ENCODE results near the gene SLC17A9. TPM values are rescaled to one million over a fixed set of nuclear protein-coding genes. Genes with fewer than 3 reads are reported as not detected.

The SLC17A9 gene
- total and polyA plus RNA-seq, 2 donors (not counting 1 experiment from before 2014, with no cell fraction given), result 33.0 to 141 TPM

DNA sequence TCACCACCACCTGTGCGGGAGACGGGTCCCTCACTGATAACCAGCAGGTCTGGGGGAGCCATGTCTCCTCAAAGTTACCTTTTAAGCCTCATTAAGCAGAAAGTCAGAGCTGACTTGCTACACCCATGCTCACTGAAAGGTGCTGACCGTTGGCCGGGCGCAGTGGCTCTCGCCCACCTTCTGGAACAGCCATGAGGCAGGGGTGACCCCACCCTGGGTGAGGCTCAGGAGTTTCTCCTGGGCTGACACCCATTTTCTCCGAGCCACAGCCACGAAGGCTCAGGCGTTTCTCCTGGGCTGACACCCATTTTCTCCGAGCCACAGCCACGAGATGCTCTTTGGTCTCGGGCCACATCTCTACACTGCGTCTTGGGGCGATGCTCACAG lies 44.1 kb downstream of the SLC17A9 start:
- Histone ChIP-seq H3K4me3 (ENCODE audit: control extremely low read depth in 1 of 5, extremely low read depth in 1 of 5, insufficient read depth in 1 of 5, low read depth in 2 of 5, low read length in 4 of 5) (no peak overlapping the region), H3K9ac (ENCODE audit: low read length) (no peak overlapping the region), H3K4me2 (replicated peaks; ENCODE audit: low read depth, low read length, poor library complexity, severe bottlenecking) (no peak overlapping the region), H3K36me3 (replicated peaks in 1 of 2; ENCODE audit: control extremely low read depth in 1 of 2, control insufficient read depth in 1 of 2, extremely low read depth in 1 of 2, insufficient read depth in 2 of 2, low read length in 1 of 2) (no peaks in the 10 kb centered on the region), H3K9me3 (ENCODE audit: control extremely low read depth in 1 of 3, control insufficient read depth in 2 of 3, insufficient read depth in 1 of 3, low read length in 2 of 3) (no peaks in the 10 kb centered on the region), H3K27me3 (replicated peaks in 1 of 4; ENCODE audit: control extremely low read depth in 1 of 4, control insufficient read depth in 3 of 4, insufficient read depth in 4 of 4, low read length in 3 of 4) (peaks cover 0 to 18% (median 2%) of the 10 kb centered on the region in 4 experiments), H3K79me2 (ENCODE audit: control insufficient read depth, insufficient read depth, low read length) (no peaks in the 10 kb centered on the region), H3K27ac (ENCODE audit: low read length in 2 of 2) (no peak overlapping the region), H2AFZ (ENCODE audit: insufficient read depth, low read depth, low read length, poor library complexity, severe bottlenecking) (no peak overlapping the region), H4K20me1 (ENCODE audit: control insufficient read depth, insufficient read depth, low read length, poor library complexity, severe bottlenecking) (no peaks in the 10 kb centered on the region), H3K4me1 (ENCODE audit: control insufficient read depth in 2 of 2, insufficient read depth in 2 of 2, low read length in 2 of 2) (no peaks in the 10 kb centered on the region)
- intact Hi-C loops (cut with micrococcal nuclease), result no loop called here
- Mint-ChIP-seq H3K4me1 (no peaks in the 10 kb centered on the region), H3K4me3 (no peak overlapping the region), H3K9me3 (ENCODE audit: insufficient read depth) (no peaks in the 10 kb centered on the region), H3K27ac (no peak overlapping the region), H3K27me3 (peaks cover 56% of the 10 kb centered on the region)
- no peak for TF ChIP-seq EZH2 (IDR thresholded peaks at IDR 0.05; ENCODE audit: borderline replicate concordance, insufficient read depth, low read depth, low read length, poor library complexity, severe bottlenecking)
- TF ChIP-seq, protein P1, sequence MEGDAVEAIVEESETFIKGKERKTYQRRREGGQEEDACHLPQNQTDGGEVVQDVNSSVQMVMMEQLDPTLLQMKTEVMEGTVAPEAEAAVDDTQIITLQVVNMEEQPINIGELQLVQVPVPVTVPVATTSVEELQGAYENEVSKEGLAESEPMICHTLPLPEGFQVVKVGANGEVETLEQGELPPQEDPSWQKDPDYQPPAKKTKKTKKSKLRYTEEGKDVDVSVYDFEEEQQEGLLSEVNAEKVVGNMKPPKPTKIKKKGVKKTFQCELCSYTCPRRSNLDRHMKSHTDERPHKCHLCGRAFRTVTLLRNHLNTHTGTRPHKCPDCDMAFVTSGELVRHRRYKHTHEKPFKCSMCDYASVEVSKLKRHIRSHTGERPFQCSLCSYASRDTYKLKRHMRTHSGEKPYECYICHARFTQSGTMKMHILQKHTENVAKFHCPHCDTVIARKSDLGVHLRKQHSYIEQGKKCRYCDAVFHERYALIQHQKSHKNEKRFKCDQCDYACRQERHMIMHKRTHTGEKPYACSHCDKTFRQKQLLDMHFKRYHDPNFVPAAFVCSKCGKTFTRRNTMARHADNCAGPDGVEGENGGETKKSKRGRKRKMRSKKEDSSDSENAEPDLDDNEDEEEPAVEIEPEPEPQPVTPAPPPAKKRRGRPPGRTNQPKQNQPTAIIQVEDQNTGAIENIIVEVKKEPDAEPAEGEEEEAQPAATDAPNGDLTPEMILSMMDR (IDR thresholded peaks at IDR 0.05), result no peak
- ChIA-PET POLR2A (no interaction called here), CTCF (no interaction called here)
- DNase-seq (no peak), ATAC-seq (ENCODE audit: low read depth) (no peak)
- 98% methylated on average over 10 of the region's 14 CpGs for WGBS (ENCODE audit: insufficient coverage)

- no peaks in the 10 kb centered on the region for H4K20me1 ChIP-seq (ENCODE audit: control insufficient read depth, insufficient read depth, low read length, poor library complexity, severe bottlenecking)
- H3K4me3 ChIP-seq (ENCODE audit: control extremely low read depth in 1 of 5, extremely low read depth in 1 of 5, insufficient read depth in 1 of 5, low read depth in 2 of 5, low read length in 4 of 5), result no peak overlapping the region
- WGBS (ENCODE audit: insufficient coverage), result 32% methylated on average over 18 of the region's 20 CpGs
- TF ChIP-seq, protein P1 (IDR thresholded peaks at IDR 0.05), result no peak
- TF ChIP-seq EZH2 (IDR thresholded peaks at IDR 0.05; ENCODE audit: borderline replicate concordance, insufficient read depth, low read depth, low read length, poor library complexity, severe bottlenecking), result no peak
- no peaks in the 10 kb centered on the region for H3K36me3 ChIP-seq (replicated peaks in 1 of 2; ENCODE audit: control extremely low read depth in 1 of 2, control insufficient read depth in 1 of 2, extremely low read depth in 1 of 2, insufficient read depth in 2 of 2, low read length in 1 of 2)
- H3K4me1 ChIP-seq (ENCODE audit: control insufficient read depth in 2 of 2, insufficient read depth in 2 of 2, low read length in 2 of 2), result no peaks in the 10 kb centered on the region
- H3K27me3 Mint-ChIP-seq, result peaks cover 56% of the 10 kb centered on the region
- no peaks in the 10 kb centered on the region for H3K79me2 ChIP-seq (ENCODE audit: control insufficient read depth, insufficient read depth, low read length)
- no peaks in the 10 kb centered on the region for H3K9me3 ChIP-seq (ENCODE audit: control extremely low read depth in 1 of 3, control insufficient read depth in 2 of 3, insufficient read depth in 1 of 3, low read length in 2 of 3)
- ChIA-PET CTCF (no interaction called here), POLR2A (no interaction called here)
- ATAC-seq (ENCODE audit: low read depth), result no peak
- no peaks in the 10 kb centered on the region for H3K4me1 Mint-ChIP-seq
- no peak overlapping the region for H2AFZ ChIP-seq (ENCODE audit: insufficient read depth, low read depth, low read length, poor library complexity, severe bottlenecking)
- DNase-seq, result no peak
- no peaks in the 10 kb centered on the region for H3K9me3 Mint-ChIP-seq (ENCODE audit: insufficient read depth)
- H3K27ac ChIP-seq (ENCODE audit: low read length in 2 of 2), result no peak overlapping the region
- no peak overlapping the region for H3K9ac ChIP-seq (ENCODE audit: low read length)
- intact Hi-C loops (cut with micrococcal nuclease), result no loop called here
- H3K4me3 Mint-ChIP-seq, result no peak overlapping the region
- no peak overlapping the region for H3K4me2 ChIP-seq (replicated peaks; ENCODE audit: low read depth, low read length, poor library complexity, severe bottlenecking)
- H3K27ac Mint-ChIP-seq, result no peak overlapping the region
- peaks cover 0 to 26% (median 2%) of the 10 kb centered on the region in 4 experiments for H3K27me3 ChIP-seq (replicated peaks in 1 of 4; ENCODE audit: control extremely low read depth in 1 of 4, control insufficient read depth in 3 of 4, insufficient read depth in 4 of 4, low read length in 3 of 4)
These were observed 45.0 kb downstream of the SLC17A9 start for GRCh38 chr20:62997417-62998035.

Data from B cell (primary cell).